HEK293 (cell line): ENCODE data around the gene TIA1.

Experiments used
- BCL11A ChIP-seq: fragments of 450-650 bp; formaldehyde crosslinking; IDR thresholded peaks from 2 replicates; pipeline ENCODE4 v1.5.1; 2016; ENCODE audit warnings: low read depth, missing biosample characterization, missing genetic modification characterization
- CTCF ChIP-seq: fragments of 450-650 bp; formaldehyde crosslinking; IDR thresholded peaks from 2 replicates; pipeline ENCODE4 v1.5.1; 2016; ENCODE audit warnings: missing biosample characterization, missing genetic modification characterization
- PRDM6 ChIP-seq: fragments of 450-650 bp; formaldehyde crosslinking; IDR thresholded peaks from 2 replicates; pipeline ENCODE4 v1.5.1; 2017; ENCODE audit warnings: missing biosample characterization, missing genetic modification characterization
- YY1 ChIP-seq: fragments of 450-650 bp; formaldehyde crosslinking; IDR thresholded peaks from 2 replicates; pipeline ENCODE4 v1.5.1; 2018; ENCODE audit warnings: missing biosample characterization, missing genetic modification characterization
- ZNF121 ChIP-seq: fragments of 450-650 bp; formaldehyde crosslinking; IDR thresholded peaks from 2 replicates; pipeline ENCODE4 v1.5.1; 2016; ENCODE audit warnings: missing biosample characterization, missing genetic modification characterization
- ZNF701 ChIP-seq: fragments of 450-650 bp; formaldehyde crosslinking; IDR thresholded peaks from 2 replicates; pipeline ENCODE4 v1.5.1; 2016; ENCODE audit warnings: missing biosample characterization, missing genetic modification characterization
- ZNF747 ChIP-seq: fragments of 450-650 bp; formaldehyde crosslinking; IDR thresholded peaks from 2 replicates; pipeline ENCODE4 v1.5.1; 2016; ENCODE audit warnings: missing biosample characterization, missing genetic modification characterization
- ZNF768 ChIP-seq: fragments of 450-650 bp; formaldehyde crosslinking; IDR thresholded peaks from 2 replicates; pipeline ENCODE4 v1.5.1; 2018; ENCODE audit warnings: missing biosample characterization, mild to moderate bottlenecking, missing genetic modification characterization
- ZSCAN4 ChIP-seq: fragments of 450-650 bp; formaldehyde crosslinking; IDR thresholded peaks from 2 replicates; pipeline ENCODE4 v1.5.1; 2017; ENCODE audit warnings: missing biosample characterization, missing genetic modification characterization

DNA sequence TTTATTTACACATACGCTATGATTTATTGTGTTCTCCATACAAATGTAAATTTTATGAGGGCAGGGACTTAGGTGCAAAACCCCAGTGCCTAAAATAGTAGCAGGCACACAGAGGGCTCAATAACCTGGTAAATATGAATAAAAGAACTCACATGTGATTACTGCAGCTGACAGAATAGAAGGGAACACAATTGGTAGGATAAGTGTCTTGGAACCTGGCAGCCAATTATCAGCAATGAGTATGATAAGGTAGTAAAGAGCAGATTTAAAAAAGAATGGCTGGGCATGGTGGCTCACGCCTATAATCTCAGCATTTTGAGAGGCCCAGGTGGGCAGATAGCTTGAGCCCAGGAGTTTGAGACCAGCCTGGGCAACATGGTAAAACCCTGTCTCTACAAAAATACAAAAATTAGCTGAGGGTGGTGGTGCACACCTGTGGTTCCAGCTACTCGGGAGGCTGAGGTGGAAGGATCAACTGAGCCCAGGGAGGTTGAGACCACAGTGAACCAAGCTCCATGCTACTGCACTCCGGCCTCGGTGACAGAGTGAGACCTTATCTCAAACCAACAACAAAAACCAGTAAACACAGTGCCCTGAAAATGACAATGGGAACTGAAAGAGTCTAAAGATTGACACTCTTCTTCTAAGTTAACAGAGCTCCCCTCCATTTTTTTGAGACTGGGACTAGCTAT lies 35.2 kb upstream of the TIA1 start:
- no peak for TF ChIP-seq ZNF747 (tag by site-specific recombination)
- no peak for TF ChIP-seq YY1 (tag by site-specific recombination)
- no peak for TF ChIP-seq PRDM6 (tag by site-specific recombination)
- no peak for TF ChIP-seq CTCF (tag by site-specific recombination)
- TF ChIP-seq ZSCAN4 (tag by site-specific recombination): no peak
- no peak for TF ChIP-seq BCL11A (tag by site-specific recombination)
- TF ChIP-seq ZNF768 (tag by site-specific recombination): no peak
- no peak for TF ChIP-seq ZNF121 (tag by site-specific recombination)
- TF ChIP-seq ZNF701: no peak
